GM21390 (cell line): ENCODE measurements around the gene POPDC3.

Experiments used
- ATAC-seq: cut with Tn5 transposase; IDR thresholded peaks from one replicate; pipeline ENCODE4 v1.9.1; 2021; ENCODE audit not compliant: unreplicated experiment

Gene POPDC3

DNA sequence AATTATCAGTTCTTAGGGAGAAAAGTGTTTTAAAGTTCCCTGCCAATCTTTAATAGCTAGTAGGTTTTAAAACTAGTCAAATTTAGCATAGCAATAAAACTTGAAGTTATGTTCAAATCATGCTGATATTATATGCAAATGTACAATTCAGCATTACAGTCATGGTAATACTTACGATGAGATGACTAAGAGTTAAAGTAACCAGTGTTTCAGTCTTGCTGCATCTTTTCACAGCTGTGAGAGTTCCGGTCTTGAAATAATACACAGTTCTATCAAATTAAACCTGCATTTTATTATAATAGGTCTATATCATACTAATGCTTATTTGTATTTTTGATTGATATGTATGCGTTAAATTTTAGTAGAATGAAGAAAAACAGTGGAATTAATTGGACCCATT, 26.1 kb downstream of the POPDC3 start:
- ATAC-seq: no peak

DNA sequence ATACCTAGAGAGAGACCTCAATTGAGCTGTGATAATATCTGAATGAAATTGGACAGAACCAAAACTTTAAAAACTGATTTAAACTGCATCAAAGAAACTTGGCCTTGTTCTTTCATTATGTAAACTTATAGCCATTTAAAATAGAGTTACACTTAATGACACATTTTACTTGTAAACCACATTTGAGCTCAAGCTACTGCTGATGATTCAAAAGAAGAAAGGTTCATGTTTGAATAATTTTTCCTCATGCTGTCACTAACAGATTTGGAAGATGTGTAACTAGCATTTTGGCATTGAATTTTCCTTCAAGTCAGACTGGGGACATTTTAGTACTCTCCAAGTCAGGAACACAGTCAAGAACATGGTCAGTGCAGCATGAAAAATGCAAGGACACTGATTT, 26.9 kb downstream of the POPDC3 start:
- no peak for ATAC-seq

DNA sequence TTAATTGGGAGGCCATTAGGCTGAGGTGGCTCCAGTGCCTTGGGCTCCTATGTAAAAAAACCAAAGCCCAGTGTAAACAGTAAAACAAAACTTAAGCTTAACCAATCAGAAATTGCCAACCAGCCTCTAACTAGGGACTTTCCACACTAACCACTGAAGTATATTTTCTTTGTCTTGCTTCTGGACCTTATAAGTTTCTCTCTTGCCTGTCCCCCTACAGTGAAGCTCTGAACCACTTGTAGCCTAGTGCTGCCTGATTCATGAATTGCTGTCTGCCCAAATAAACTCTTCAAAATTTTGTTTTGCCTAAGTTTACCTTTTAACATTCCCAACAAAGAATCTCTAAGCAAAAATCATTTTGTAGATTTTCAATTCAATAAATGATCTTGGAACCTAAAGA, 28.2 kb downstream of the POPDC3 start:
- ATAC-seq: no peak

DNA sequence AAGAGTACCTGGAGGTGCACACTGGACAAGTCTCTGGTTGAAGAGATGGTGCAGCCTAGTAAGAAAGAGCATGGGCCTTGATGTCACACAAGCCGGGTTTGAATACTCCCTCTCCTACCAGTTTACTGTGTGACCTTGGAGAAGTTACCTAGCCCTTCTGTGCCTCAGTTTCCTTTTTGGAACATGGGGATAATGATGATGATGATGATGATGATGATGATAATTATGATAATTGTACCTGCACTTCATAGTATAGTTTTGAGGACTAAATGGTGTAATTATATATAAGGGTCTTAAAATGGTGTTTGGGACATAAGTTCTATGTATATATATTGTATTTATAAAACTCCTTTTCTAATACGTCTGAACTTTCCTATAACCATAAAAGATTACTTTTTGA, 41.7 kb downstream of the POPDC3 start:
- ATAC-seq: no peak

DNA sequence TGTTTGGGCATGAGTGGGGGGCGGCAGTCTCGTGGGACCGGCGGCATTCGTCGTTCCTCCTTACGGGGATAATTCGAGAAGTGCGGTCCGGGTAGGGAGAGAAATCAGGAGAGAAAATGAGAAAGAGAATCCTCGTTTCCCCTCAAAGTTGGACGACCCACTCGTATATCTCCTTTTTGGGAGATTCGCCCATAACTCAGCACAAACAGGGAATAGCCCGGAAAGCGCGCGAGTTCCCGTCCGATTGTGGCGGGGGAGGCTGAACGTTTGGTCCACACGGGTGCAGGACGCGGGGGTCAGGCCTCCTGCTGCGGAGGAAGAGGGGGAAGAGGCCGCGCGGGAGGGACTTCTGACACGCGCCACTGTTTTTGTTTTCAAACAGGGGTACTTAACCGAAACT, 42.4 kb downstream of the POPDC3 start:
- ATAC-seq: no peak

DNA sequence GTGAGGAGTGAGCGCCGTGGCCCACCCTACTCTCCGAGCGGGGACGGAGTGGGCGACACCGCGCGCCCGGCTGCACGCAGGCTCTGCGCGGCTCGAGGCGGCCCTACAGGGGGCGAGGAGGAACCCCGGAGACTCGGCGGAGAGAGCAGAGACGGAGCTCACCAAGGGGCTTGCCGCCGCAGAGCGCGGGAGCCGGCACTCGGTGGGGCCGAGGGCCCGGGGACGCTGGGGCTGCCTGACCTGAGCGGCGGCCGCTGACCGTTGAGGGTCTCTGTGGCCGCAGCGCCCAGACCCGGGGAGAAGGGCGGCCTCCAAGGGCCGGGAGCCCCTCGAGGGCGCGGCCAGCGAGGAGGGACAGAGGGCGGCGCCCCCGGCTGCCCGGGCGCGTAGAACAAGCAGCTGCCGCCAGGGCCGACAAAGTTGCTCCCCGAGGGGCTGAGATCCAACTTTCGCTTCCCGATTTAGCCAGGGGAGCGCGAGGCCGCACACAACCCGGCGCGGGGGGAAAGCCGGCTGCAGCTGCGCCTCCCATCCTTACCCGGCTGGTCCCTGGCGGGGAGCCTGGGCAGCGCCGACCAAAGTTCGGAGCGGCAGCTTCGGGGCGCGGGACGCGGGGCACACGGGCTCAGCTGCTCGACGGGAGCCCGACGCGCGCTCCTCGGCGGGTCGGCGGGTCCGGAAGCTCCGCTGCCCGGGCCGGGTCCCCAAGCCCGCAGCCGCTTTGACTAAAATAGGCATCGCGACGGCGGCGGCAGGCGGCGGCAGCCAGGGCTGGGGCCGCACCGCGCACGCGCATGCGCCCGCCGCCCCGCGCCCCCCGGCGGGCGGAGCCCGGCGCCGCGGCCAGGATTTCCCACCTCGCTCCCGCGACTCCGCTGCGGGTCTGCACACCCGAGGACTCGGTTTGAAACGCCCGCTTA, 43.1 kb downstream of the POPDC3 start:
- peak; percentile 64 for ATAC-seq

- no peak for ATAC-seq
Measured at GRCh38 chr6:105135907-105136430, 43.8 kb downstream of the POPDC3 start.

- ATAC-seq: no peak
Measured at GRCh38 chr6:105135056-105135455, 44.8 kb downstream of the POPDC3 start.

- ATAC-seq: no peak
Measured at GRCh38 chr6:105122717-105123116, 57.1 kb downstream of the POPDC3 start.

GRCh38 chr6:105121981-105122380, 57.8 kb downstream of the POPDC3 start:
- ATAC-seq: no peak

- ATAC-seq: no peak
Measured at GRCh38 chr6:105120570-105120969, 59.2 kb downstream of the POPDC3 start.

GRCh38 chr6:105116150-105116549, 63.7 kb downstream of the POPDC3 start:
- no peak for ATAC-seq

DNA sequence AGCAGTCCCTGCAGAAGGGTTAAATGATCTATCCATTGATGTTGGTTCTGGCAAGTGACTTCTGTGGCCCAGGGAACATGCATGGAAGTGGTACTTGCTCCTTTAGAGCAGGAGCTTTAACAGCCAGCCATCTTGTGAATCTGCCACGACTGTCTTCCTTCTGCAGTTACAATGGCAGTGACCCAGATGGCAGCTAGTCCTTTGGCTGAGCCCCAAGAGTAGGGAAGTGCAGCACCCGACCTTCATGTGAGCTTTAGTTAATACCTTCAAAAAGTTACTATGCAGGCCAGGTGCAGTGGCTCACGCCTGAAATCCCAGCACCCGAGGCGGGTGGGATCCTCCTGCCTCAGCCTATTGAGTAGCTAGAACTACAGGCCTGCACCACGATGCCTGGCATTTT, 66.4 kb downstream of the POPDC3 start:
- ATAC-seq: no peak

DNA sequence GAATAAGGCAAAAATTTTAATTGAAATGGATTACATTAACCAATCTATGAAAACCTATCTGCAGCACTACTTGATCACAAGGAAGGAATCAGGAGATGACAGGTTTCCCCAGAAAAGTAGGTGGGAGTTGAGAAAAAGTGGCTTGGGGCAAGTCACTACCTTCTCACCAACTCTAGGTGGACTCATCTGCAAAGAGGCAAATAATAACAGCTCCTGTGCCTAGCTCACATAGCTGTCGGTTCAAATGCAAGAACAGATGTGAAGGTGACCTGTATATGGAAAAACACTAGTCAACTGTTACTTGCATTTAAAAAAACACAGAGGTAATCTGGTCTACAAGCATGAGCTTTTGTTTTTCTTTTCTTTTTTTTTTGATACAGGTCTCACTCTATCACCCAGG, 67.2 kb downstream of the POPDC3 start:
- ATAC-seq: no peak

DNA sequence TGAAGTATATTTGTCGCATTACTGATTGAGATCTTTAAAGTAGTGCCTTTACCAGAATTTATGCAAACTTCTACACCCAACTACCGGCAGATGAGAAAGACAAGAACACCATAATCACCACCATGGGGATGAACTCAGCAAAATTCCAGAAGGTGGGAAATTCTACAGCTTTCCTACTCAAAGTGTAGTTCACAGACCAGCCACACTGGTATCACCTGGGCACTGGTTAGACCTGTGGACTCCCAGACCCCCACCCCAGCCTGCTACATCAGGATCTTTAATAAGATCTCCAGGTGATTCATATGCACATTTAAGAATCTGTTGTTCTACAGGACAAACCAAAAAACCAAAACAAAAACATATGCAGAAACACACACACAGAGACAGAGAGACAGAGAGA, 67.9 kb downstream of the POPDC3 start:
- no peak for ATAC-seq

GRCh38 chr6:105111105-105111504, 68.7 kb downstream of the POPDC3 start:
- no peak for ATAC-seq

GRCh38 chr6:105109955-105110895, 69.6 kb downstream of the POPDC3 start:
- peak; percentile 58 for ATAC-seq

GRCh38 chr6:105108631-105109262, 71.1 kb downstream of the POPDC3 start:
- no peak for ATAC-seq
